HL-60 (cell line): Measurements from ENCODE around the gene DCTN1.

Source experiments
- TF ChIP-seq, protein P1 (sequence below): IDR thresholded peaks from one replicate; pipeline ENCODE4 v1.5.1; 2011; ENCODE audit warnings: low read length, control low read depth, inconsistent platforms; ENCODE audit not compliant: insufficient read depth
- TF ChIP-seq, protein P2 (sequence below): IDR thresholded peaks from 2 replicates; pipeline ENCODE4 v1.6.1; 2012; ENCODE audit warnings: low read depth; ENCODE audit not compliant: insufficient replicate concordance

DNA sequence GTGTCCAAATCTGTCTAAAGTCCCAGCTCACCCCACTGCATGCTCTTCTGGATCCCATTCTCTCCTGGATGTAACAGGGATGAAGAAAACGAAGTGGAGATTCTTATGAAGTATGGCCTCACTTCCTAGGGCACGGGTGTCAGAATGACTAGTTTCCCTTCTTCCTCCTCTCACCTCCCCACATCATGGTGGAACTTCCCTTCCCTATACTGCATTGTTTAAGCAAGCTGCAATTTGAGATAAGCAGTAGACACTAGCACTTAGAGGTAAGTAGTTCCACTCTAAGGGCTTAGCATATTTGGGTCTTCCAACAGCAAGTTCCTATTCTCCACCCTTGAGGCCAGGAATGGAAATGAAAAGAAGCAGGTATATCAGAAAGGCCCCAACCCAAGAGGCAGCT, 66.6 kb downstream of the DCTN1 start:
- TF ChIP-seq, protein P1, sequence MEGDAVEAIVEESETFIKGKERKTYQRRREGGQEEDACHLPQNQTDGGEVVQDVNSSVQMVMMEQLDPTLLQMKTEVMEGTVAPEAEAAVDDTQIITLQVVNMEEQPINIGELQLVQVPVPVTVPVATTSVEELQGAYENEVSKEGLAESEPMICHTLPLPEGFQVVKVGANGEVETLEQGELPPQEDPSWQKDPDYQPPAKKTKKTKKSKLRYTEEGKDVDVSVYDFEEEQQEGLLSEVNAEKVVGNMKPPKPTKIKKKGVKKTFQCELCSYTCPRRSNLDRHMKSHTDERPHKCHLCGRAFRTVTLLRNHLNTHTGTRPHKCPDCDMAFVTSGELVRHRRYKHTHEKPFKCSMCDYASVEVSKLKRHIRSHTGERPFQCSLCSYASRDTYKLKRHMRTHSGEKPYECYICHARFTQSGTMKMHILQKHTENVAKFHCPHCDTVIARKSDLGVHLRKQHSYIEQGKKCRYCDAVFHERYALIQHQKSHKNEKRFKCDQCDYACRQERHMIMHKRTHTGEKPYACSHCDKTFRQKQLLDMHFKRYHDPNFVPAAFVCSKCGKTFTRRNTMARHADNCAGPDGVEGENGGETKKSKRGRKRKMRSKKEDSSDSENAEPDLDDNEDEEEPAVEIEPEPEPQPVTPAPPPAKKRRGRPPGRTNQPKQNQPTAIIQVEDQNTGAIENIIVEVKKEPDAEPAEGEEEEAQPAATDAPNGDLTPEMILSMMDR, result no peak
- TF ChIP-seq, protein P2, sequence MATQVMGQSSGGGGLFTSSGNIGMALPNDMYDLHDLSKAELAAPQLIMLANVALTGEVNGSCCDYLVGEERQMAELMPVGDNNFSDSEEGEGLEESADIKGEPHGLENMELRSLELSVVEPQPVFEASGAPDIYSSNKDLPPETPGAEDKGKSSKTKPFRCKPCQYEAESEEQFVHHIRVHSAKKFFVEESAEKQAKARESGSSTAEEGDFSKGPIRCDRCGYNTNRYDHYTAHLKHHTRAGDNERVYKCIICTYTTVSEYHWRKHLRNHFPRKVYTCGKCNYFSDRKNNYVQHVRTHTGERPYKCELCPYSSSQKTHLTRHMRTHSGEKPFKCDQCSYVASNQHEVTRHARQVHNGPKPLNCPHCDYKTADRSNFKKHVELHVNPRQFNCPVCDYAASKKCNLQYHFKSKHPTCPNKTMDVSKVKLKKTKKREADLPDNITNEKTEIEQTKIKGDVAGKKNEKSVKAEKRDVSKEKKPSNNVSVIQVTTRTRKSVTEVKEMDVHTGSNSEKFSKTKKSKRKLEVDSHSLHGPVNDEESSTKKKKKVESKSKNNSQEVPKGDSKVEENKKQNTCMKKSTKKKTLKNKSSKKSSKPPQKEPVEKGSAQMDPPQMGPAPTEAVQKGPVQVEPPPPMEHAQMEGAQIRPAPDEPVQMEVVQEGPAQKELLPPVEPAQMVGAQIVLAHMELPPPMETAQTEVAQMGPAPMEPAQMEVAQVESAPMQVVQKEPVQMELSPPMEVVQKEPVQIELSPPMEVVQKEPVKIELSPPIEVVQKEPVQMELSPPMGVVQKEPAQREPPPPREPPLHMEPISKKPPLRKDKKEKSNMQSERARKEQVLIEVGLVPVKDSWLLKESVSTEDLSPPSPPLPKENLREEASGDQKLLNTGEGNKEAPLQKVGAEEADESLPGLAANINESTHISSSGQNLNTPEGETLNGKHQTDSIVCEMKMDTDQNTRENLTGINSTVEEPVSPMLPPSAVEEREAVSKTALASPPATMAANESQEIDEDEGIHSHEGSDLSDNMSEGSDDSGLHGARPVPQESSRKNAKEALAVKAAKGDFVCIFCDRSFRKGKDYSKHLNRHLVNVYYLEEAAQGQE, result no peak
